ENCODE measurements around the gene SMARCB1.

SMARCB1 gene

GRCh38 chr22:23773483-23774113 lies 13.2 kb upstream of the SMARCB1 start:
- H3K27me3 ChIP-seq (ENCODE audit: insufficient read depth, low read length), result peaks cover 29% of the 10 kb centered on the region
- no peak overlapping the region for H3K27ac ChIP-seq (ENCODE audit: low read depth, low read length)
- H3K9me3 ChIP-seq (ENCODE audit: insufficient read depth, low read depth, low read length), result no peaks in the 10 kb centered on the region
- 0 out of 2 replicates have a peak overlapping the region, but pooled peaks have one; percentile 69 for H3K9ac ChIP-seq (ENCODE audit: low read depth, low read length)
- peaks cover 7% of the 10 kb centered on the region; the same call in 1 of the 2 replicates for H3K4me1 ChIP-seq (ENCODE audit: insufficient read depth, low read length)
- WGBS, result 56% methylated on average over 7 of the region's 7 CpGs
- H3K4me3 ChIP-seq (ENCODE audit: low read length), result peak overlapping the region; percentile 50
- H3K36me3 ChIP-seq (ENCODE audit: insufficient read depth, low read length), result no peaks in the 10 kb centered on the region

DNA sequence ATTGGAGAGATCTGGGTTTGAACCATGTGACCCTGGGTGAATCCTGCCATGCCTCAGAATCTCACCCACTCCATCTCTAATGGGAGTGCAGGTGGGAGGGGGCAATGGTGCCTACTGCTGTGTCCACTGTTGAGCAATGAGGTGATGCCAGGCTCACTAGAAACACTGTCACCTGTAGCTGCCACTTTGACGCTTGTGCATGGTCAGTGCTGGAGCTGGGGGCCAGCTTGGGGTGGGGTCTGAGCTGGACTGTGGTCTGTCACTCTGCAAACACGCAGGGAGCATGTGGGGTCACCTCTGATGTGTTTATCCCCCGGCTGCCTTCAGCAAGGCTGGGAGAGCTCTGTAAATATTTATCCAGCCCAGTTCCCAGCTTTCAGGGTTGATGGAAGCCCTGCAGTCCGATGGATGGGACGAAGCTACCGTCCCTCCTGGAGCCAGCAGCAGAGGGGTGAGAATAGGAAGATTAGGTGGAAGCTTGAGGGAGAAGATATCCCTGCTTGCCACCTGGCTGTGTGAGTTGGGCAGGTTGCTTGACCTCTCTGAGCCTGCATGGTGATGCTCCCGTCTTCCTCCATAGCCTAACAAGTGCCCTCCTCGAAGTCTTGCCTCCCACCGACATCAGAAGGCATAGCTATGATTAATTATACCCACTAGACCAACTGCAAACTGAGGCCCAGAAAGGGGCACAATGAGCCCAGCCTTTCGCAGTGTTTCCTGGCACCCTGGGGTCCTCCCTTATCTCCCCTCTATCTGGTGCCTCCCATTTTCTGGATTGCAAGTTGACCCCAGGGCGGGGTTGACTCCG lies 12.4 kb upstream of the SMARCB1 start:
- Histone ChIP-seq H3K4me3 (ENCODE audit: low read length) (no peak overlapping the region), H3K9me3 (ENCODE audit: insufficient read depth, low read depth, low read length) (no peaks in the 10 kb centered on the region), H3K27ac (ENCODE audit: low read depth, low read length) (no peak overlapping the region), H3K4me1 (ENCODE audit: insufficient read depth, low read length) (peaks cover 7% of the 10 kb centered on the region; the same call in 1 of the 2 replicates), H3K9ac (ENCODE audit: low read depth, low read length) (no peak overlapping the region), H3K36me3 (ENCODE audit: insufficient read depth, low read length) (no peaks in the 10 kb centered on the region), H3K27me3 (ENCODE audit: insufficient read depth, low read length) (peaks cover 22% of the 10 kb centered on the region)
- 77% methylated on average over 12 of the region's 12 CpGs for WGBS

DNA sequence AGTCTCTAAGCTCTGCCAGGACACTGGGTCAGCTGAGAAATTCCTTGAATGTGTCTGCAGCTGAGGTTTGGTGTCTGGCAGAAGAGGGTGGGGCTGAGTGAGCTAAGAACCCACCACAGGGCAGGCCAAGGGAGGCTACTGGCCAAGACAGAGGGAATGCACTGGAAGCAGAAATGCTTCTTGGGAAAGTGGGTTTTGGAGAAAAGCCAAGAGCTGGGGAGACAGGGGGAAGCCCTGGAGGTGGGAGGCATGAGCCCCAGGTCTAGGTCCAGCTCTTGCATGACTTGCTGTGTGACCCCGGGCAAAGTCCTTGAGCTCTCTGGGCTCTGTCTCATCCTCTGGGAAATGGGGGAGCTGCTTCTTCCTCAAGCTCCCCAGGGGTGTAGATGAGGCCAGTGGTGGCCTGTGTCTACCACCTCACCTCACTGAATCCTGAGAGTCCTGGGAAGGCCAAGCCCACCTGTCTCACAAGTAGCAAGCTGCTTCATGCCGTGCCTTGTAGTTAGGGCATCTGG lies 11.8 kb upstream of the SMARCB1 start:
- Histone ChIP-seq H3K9ac (ENCODE audit: low read depth, low read length) (no peak overlapping the region), H3K9me3 (ENCODE audit: insufficient read depth, low read depth, low read length) (no peaks in the 10 kb centered on the region), H3K4me3 (ENCODE audit: low read length) (no peak overlapping the region), H3K36me3 (ENCODE audit: insufficient read depth, low read length) (no peaks in the 10 kb centered on the region), H3K27ac (ENCODE audit: low read depth, low read length) (no peak overlapping the region), H3K27me3 (ENCODE audit: insufficient read depth, low read length) (peaks cover 20% of the 10 kb centered on the region), H3K4me1 (ENCODE audit: insufficient read depth, low read length) (peaks cover 7% of the 10 kb centered on the region; the same call in 1 of the 2 replicates)
- WGBS, result 85% methylated on average over 2 of the region's 2 CpGs

DNA sequence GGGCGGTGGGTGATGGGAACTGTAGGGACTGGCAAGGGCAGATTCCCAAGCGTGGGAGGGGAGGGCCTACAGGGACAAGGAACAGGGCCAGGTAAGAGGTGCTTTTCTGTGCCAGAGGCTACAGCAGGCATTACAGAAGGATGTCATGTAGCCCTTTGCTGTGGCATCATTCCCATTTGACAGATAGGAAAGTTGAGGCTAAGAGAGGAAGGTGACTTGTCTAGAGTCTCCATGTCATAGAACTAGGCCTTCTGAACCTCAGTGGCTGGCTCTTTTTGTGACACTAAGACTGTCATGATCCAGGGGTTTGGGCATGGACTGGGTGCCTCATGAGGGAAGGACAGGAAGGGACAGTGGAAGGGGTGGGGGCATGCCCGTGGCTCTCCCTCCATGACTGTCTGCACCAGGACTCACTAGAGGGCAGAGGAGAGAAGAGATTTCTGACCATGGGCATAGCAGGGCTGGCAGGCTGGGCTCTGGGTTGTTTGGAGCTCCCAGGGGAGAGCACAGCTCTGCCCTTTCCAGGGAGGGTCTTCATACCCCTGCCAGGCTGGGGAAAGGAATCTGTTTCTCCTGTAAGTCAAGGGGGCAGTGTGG lies 10.9 kb upstream of the SMARCB1 start:
- Histone ChIP-seq H3K4me1 (ENCODE audit: insufficient read depth, low read length) (peaks cover 7% of the 10 kb centered on the region; the same call in 1 of the 2 replicates), H3K9ac (ENCODE audit: low read depth, low read length) (no peak overlapping the region), H3K4me3 (ENCODE audit: low read length) (no peak overlapping the region), H3K9me3 (ENCODE audit: insufficient read depth, low read depth, low read length) (no peaks in the 10 kb centered on the region), H3K27me3 (ENCODE audit: insufficient read depth, low read length) (peaks cover 20% of the 10 kb centered on the region), H3K27ac (ENCODE audit: low read depth, low read length) (no peak overlapping the region), H3K36me3 (ENCODE audit: insufficient read depth, low read length) (no peaks in the 10 kb centered on the region)
- 82% methylated on average over 3 of the region's 3 CpGs for WGBS

GRCh38 chr22:23777776-23778576 lies 8.8 kb upstream of the SMARCB1 start:
- Histone ChIP-seq H3K27me3 (ENCODE audit: insufficient read depth, low read length) (peaks cover 18% of the 10 kb centered on the region), H3K9me3 (ENCODE audit: insufficient read depth, low read depth, low read length) (no peaks in the 10 kb centered on the region), H3K4me1 (ENCODE audit: insufficient read depth, low read length) (no peaks in the 10 kb centered on the region), H3K36me3 (ENCODE audit: insufficient read depth, low read length) (no peaks in the 10 kb centered on the region), H3K4me3 (ENCODE audit: low read length) (no peak overlapping the region), H3K27ac (ENCODE audit: low read depth, low read length) (no peak overlapping the region), H3K9ac (ENCODE audit: low read depth, low read length) (no peak overlapping the region)
- WGBS, result 88% methylated on average over 11 of the region's 11 CpGs

DNA sequence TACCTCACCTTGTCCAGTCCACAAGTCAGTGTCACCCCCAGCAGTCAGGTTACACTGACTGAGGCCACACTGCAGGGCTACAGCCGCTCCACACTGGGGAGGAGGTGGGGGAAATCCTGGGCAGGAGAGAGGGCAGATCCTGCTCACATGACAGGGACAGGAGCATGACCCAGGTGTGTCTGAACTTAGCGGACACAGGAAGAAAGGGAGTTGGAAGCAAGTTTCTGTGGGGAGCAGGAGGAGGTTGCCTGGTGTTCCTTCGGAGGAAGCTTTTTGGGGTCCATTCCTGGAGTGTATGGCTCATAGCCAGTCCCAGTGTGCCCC lies 8.2 kb upstream of the SMARCB1 start:
- H3K27ac ChIP-seq (ENCODE audit: low read depth, low read length), result no peak overlapping the region
- no peaks in the 10 kb centered on the region for H3K9me3 ChIP-seq (ENCODE audit: insufficient read depth, low read depth, low read length)
- H3K36me3 ChIP-seq (ENCODE audit: insufficient read depth, low read length), result no peaks in the 10 kb centered on the region
- no peak overlapping the region for H3K9ac ChIP-seq (ENCODE audit: low read depth, low read length)
- 90% methylated on average over 3 of the region's 3 CpGs for whole genome bisulfite sequencing
- no peak overlapping the region for H3K4me3 ChIP-seq (ENCODE audit: low read length)
- no peaks in the 10 kb centered on the region for H3K4me1 ChIP-seq (ENCODE audit: insufficient read depth, low read length)
- peaks cover 13% of the 10 kb centered on the region for H3K27me3 ChIP-seq (ENCODE audit: insufficient read depth, low read length)

GRCh38 chr22:23779083-23779482 lies 7.7 kb upstream of the SMARCB1 start:
- WGBS, result 94% methylated on average over 16 of the region's 16 CpGs
- H3K27me3 ChIP-seq (ENCODE audit: insufficient read depth, low read length), result peaks cover 7% of the 10 kb centered on the region
- no peaks in the 10 kb centered on the region for H3K36me3 ChIP-seq (ENCODE audit: insufficient read depth, low read length)
- no peaks in the 10 kb centered on the region for H3K4me1 ChIP-seq (ENCODE audit: insufficient read depth, low read length)
- H3K9me3 ChIP-seq (ENCODE audit: insufficient read depth, low read depth, low read length), result no peaks in the 10 kb centered on the region
- H3K9ac ChIP-seq (ENCODE audit: low read depth, low read length), result no peak overlapping the region
- H3K4me3 ChIP-seq (ENCODE audit: low read length), result no peak overlapping the region
- H3K27ac ChIP-seq (ENCODE audit: low read depth, low read length), result no peak overlapping the region

- WGBS, result 92% methylated on average over 5 of the region's 5 CpGs
- H3K27ac ChIP-seq (ENCODE audit: low read depth, low read length), result no peak overlapping the region
Observed at GRCh38 chr22:23779731-23780130, 7.0 kb upstream of the SMARCB1 start.

GRCh38 chr22:23780146-23780748 lies 6.5 kb upstream of the SMARCB1 start:
- H3K36me3 ChIP-seq (ENCODE audit: insufficient read depth, low read length), result no peaks in the 10 kb centered on the region
- H3K4me3 ChIP-seq (ENCODE audit: low read length), result no peak overlapping the region
- H3K27me3 ChIP-seq (ENCODE audit: insufficient read depth, low read length), result no peaks in the 10 kb centered on the region
- H3K9me3 ChIP-seq (ENCODE audit: insufficient read depth, low read depth, low read length), result no peaks in the 10 kb centered on the region
- no peaks in the 10 kb centered on the region for H3K4me1 ChIP-seq (ENCODE audit: insufficient read depth, low read length)
- WGBS, result 89% methylated on average over 20 of the region's 20 CpGs
- H3K9ac ChIP-seq (ENCODE audit: low read depth, low read length), result no peak overlapping the region
- H3K27ac ChIP-seq (ENCODE audit: low read depth, low read length), result no peak overlapping the region

More at GRCh38 chr22:23779731-23780130, 7.0 kb upstream of the SMARCB1 start:
- no peaks in the 10 kb centered on the region for H3K4me1 ChIP-seq (ENCODE audit: insufficient read depth, low read length)
- H3K9me3 ChIP-seq (ENCODE audit: insufficient read depth, low read depth, low read length), result no peaks in the 10 kb centered on the region
- H3K36me3 ChIP-seq (ENCODE audit: insufficient read depth, low read length), result no peaks in the 10 kb centered on the region
- no peak overlapping the region for H3K4me3 ChIP-seq (ENCODE audit: low read length)
- H3K27me3 ChIP-seq (ENCODE audit: insufficient read depth, low read length), result peaks cover under 1% of the 10 kb centered on the region
- no peak overlapping the region for H3K9ac ChIP-seq (ENCODE audit: low read depth, low read length)

- WGBS, result 86% methylated on average over 15 of the region's 15 CpGs
- Histone ChIP-seq H3K4me1 (ENCODE audit: insufficient read depth, low read length) (0 out of 2 replicates have a peak, but pooled peaks cover under 1% of the 10 kb centered on the region), H3K27ac (ENCODE audit: low read depth, low read length) (no peak overlapping the region), H3K36me3 (ENCODE audit: insufficient read depth, low read length) (no peaks in the 10 kb centered on the region), H3K4me3 (ENCODE audit: low read length) (no peak overlapping the region), H3K9ac (ENCODE audit: low read depth, low read length) (no peak overlapping the region), H3K9me3 (ENCODE audit: insufficient read depth, low read depth, low read length) (no peaks in the 10 kb centered on the region), H3K27me3 (ENCODE audit: insufficient read depth, low read length) (no peaks in the 10 kb centered on the region)
Observed at GRCh38 chr22:23781065-23781464, 5.7 kb upstream of the SMARCB1 start.

Data from HUES64 (cell line).